IMR-90 (cell line): Measurements from ENCODE around the gene NRG4. TPM values are rescaled to one million over a fixed set of nuclear protein-coding genes. Genes with fewer than 3 reads are reported as not detected.

Experiments
- ATAC-seq: fragments of 200-7000 bp; cut with Tn5 transposase; 2 replicates; pipeline ENCODE4 v1.9.1; 2020; ENCODE audit warnings: low read depth, mild to moderate bottlenecking, moderate library complexity
- BruUV-seq: library from RNA; stranded (reverse); fragments of 400-500 nt; replicated peaks from 2 replicates; lab custom pipeline; 2021; lab: Mats Ljungman, UMichigan
- CTCF ChIA-PET: fragments of 300-600 bp; formaldehyde crosslinking; extraction: SDS; loops from one replicate; lab custom pipeline; 2021; ENCODE audit warnings: antibody characterized with exemption; lab: Yijun Ruan, JAX
- POLR2A ChIA-PET: fragments of 300-600 bp; sonication (Branson Sonifier 250); formaldehyde crosslinking; loops from one replicate; lab custom pipeline; 2022; ENCODE audit warnings: antibody characterized with exemption; ENCODE audit not compliant: unreplicated experiment; lab: Charles Lee
- DNase-seq: peaks from one replicate; pipeline ENCODE4 v3.0.0; 2013
- H2AFZ ChIP-seq: replicated peaks from 2 replicates; pipeline ENCODE3; 2013; ENCODE audit warnings: low read length, mild to moderate bottlenecking; ENCODE audit not compliant: poor library complexity
- H2AK5ac ChIP-seq: 2 replicates; pipeline ENCODE4 v1.6.1; 2013; ENCODE audit warnings: low read depth, low read length, inconsistent platforms
- H2AK9ac ChIP-seq: replicated peaks from 2 replicates; pipeline ENCODE3; 2013; ENCODE audit warnings: mild to moderate bottlenecking, low read depth, low read length, moderate library complexity; ENCODE audit not compliant: poor library complexity
- H2BK120ac ChIP-seq: 2 replicates; pipeline ENCODE4 v1.6.1; 2013; ENCODE audit warnings: low read depth, low read length, inconsistent platforms
- H2BK15ac ChIP-seq: 3 replicates; pipeline ENCODE4 v1.6.1; 2013; ENCODE audit warnings: low read depth, low read length, inconsistent platforms
- H2BK20ac ChIP-seq: 2 replicates; pipeline ENCODE4 v1.6.1; 2013; ENCODE audit warnings: low read depth, mild to moderate bottlenecking, inconsistent platforms, low read length, moderate library complexity
- H2BK5ac ChIP-seq: 2 replicates; pipeline ENCODE4 v1.6.1; 2013; ENCODE audit warnings: mild to moderate bottlenecking, low read depth, low read length, inconsistent platforms; ENCODE audit not compliant: poor library complexity, severe bottlenecking
- H3K14ac ChIP-seq: replicated peaks from 2 replicates; pipeline ENCODE4 v1.6.1; 2013; ENCODE audit warnings: low read depth, low read length, inconsistent platforms
- H3K18ac ChIP-seq: 2 replicates; pipeline ENCODE4 v1.6.1; 2013; ENCODE audit warnings: low read depth, low read length, control low read depth
- H3K23ac ChIP-seq: 2 replicates; pipeline ENCODE4 v1.6.1; 2013; ENCODE audit warnings: low read depth, low read length, inconsistent platforms
- H3K27ac ChIP-seq: 2 replicates; pipeline ENCODE4 v1.5.1; 2013; ENCODE audit warnings: mild to moderate bottlenecking, control low read depth, low read length; ENCODE audit not compliant: insufficient read depth
- H3K27me3 ChIP-seq: 2 replicates; pipeline ENCODE4 v1.6.1; 2013; ENCODE audit warnings: low read length; ENCODE audit not compliant: control insufficient read depth, insufficient read depth
- H3K36me3 ChIP-seq: 2 replicates; pipeline ENCODE4 v1.6.1; 2013; ENCODE audit warnings: low read length, mixed read lengths; ENCODE audit not compliant: control insufficient read depth, insufficient read depth
- H3K4ac ChIP-seq: 2 replicates; pipeline ENCODE4 v1.6.1; 2013; ENCODE audit warnings: low read depth, low read length, inconsistent platforms
- H3K4me1 ChIP-seq: 2 replicates; pipeline ENCODE4 v1.6.1; 2013; ENCODE audit warnings: low read length, mixed read lengths; ENCODE audit not compliant: control insufficient read depth, insufficient read depth
- H3K4me2 ChIP-seq: 2 replicates; pipeline ENCODE4 v1.6.1; 2013; ENCODE audit warnings: low read depth, mild to moderate bottlenecking, control low read depth, low read length, moderate library complexity
- H3K4me3 ChIP-seq: 2 replicates; pipeline ENCODE4 v1.5.1; 2013; ENCODE audit warnings: low read depth, mild to moderate bottlenecking, control low read depth, low read length, moderate library complexity; ENCODE audit not compliant: insufficient read depth
- H3K56ac ChIP-seq: 2 replicates; pipeline ENCODE4 v1.6.1; 2013; ENCODE audit warnings: low read length, inconsistent platforms; ENCODE audit not compliant: insufficient read depth; ENCODE audit errors: extremely low read depth
- H3K79me1 ChIP-seq, 2 experiments: 2 replicates each; pipeline ENCODE4 v1.6.1; 2013; ENCODE audit warnings: low read length in 2 of 2, inconsistent platforms in 1 of 2, low read depth in 1 of 2
- H3K9ac ChIP-seq: 2 replicates; pipeline ENCODE4 v1.6.1; 2013; ENCODE audit warnings: low read depth, low read length, control low read depth
- H3K9me1 ChIP-seq: 2 replicates; pipeline ENCODE4 v1.6.1; 2013; ENCODE audit warnings: low read length, inconsistent platforms; ENCODE audit not compliant: insufficient read depth
- H3K9me3 ChIP-seq: 2 replicates; pipeline ENCODE4 v1.6.1; 2013; ENCODE audit warnings: low read length; ENCODE audit not compliant: control insufficient read depth, insufficient read depth
- H4K20me1 ChIP-seq: 2 replicates; pipeline ENCODE4 v1.6.1; 2013; ENCODE audit warnings: low read length, inconsistent platforms; ENCODE audit not compliant: insufficient read depth
- H4K5ac ChIP-seq: 2 replicates; pipeline ENCODE4 v1.6.1; 2013; ENCODE audit warnings: mild to moderate bottlenecking, low read depth, low read length, control low read depth
- H4K8ac ChIP-seq, 2 experiments: 2 replicates each; pipeline ENCODE4 v1.6.1; 2013; ENCODE audit warnings: low read depth in 2 of 2, low read length in 2 of 2, control low read depth in 1 of 2, inconsistent platforms in 1 of 2
- H4K91ac ChIP-seq: 2 replicates; pipeline ENCODE4 v1.6.1; 2013; ENCODE audit warnings: low read depth, low read length, inconsistent platforms; ENCODE audit not compliant: insufficient read depth
- BHLHE40 ChIP-seq: fragments of 150-350 bp; IDR thresholded peaks from 2 replicates; pipeline ENCODE4 v1.6.1; 2016; ENCODE audit warnings: mild to moderate bottlenecking, low read depth, low read length
- CEBPB ChIP-seq: IDR thresholded peaks from 2 replicates; pipeline ENCODE4 v1.6.1; 2012; ENCODE audit warnings: low read depth, low read length, improper control_type of control experiment
- CHD1 ChIP-seq: IDR thresholded peaks from 2 replicates; pipeline ENCODE4 v1.6.1; 2012; ENCODE audit warnings: low read depth, low read length, improper control_type of control experiment
- FOS ChIP-seq: fragments of 150-350 bp; IDR thresholded peaks from 2 replicates; pipeline ENCODE4 v1.6.1; 2016; ENCODE audit warnings: low read depth, low read length
- MAFK ChIP-seq: IDR thresholded peaks from 2 replicates; pipeline ENCODE4 v1.6.1; 2012; ENCODE audit warnings: low read depth, low read length, improper control_type of control experiment
- MAZ ChIP-seq: IDR thresholded peaks from 2 replicates; pipeline ENCODE4 v1.6.1; 2012; ENCODE audit warnings: low read depth, mild to moderate bottlenecking, low read length, improper control_type of control experiment, moderate library complexity, borderline replicate concordance
- MXI1 ChIP-seq: IDR thresholded peaks from 2 replicates; pipeline ENCODE4 v1.6.1; 2012; ENCODE audit warnings: low read depth, mild to moderate bottlenecking, low read length, moderate library complexity, borderline replicate concordance
- NFE2L2 ChIP-seq: fragments of 150-350 bp; IDR thresholded peaks from 2 replicates; pipeline ENCODE4 v1.6.1; 2016; ENCODE audit warnings: low read depth, mild to moderate bottlenecking, low read length
- POLR2A ChIP-seq: IDR thresholded peaks from 2 replicates; pipeline ENCODE4 v1.6.1; 2012; ENCODE audit warnings: mild to moderate bottlenecking, low read depth, low read length
- RAD21 ChIP-seq: IDR thresholded peaks from 2 replicates; pipeline ENCODE4 v1.6.1; 2012; ENCODE audit warnings: low read length, improper control_type of control experiment
- RCOR1 ChIP-seq: IDR thresholded peaks from 2 replicates; pipeline ENCODE4 v1.6.1; 2012; ENCODE audit warnings: mild to moderate bottlenecking, low read length, improper control_type of control experiment; ENCODE audit not compliant: insufficient replicate concordance
- RFX5 ChIP-seq: IDR thresholded peaks from 2 replicates; pipeline ENCODE4 v1.8.0; 2012; ENCODE audit warnings: low read depth, mild to moderate bottlenecking, low read length, moderate library complexity
- SMC3 ChIP-seq: fragments of 150-350 bp; IDR thresholded peaks from 2 replicates; pipeline ENCODE4 v1.6.1; 2016; ENCODE audit warnings: low read depth, mild to moderate bottlenecking, antibody characterized with exemption, low read length, moderate library complexity
- WGBS, 2 experiments: methylation state at CpG; one replicate each; pipeline versions ENCODE4 v1.1.5 to v1.1.7; 2013; ENCODE audit warnings: missing lambda C conversion rate in 2 of 2; ENCODE audit not compliant: insufficient read length in 1 of 2; ENCODE audit errors: extremely low coverage in 2 of 2; 5-methylcytosine and 5-hydroxymethylcytosine counted together
- dilution Hi-C: fragments of 300-500 bp; cut with HindIII; formaldehyde crosslinking; loops from one replicate; pipeline ENCODE4 v1.14.3; 2018; ENCODE audit warnings: low sequenced_read_pairs; ENCODE audit not compliant: unreplicated experiment
- in situ Hi-C: fragments of 300-500 bp; cut with MboI; formaldehyde crosslinking; loops from 3 replicates; pipeline ENCODE4 v1.14.3; 2019; ENCODE audit warnings: low sequenced_read_pairs, inconsistent platforms, mixed read lengths
- intact Hi-C: fragments of 100-400 bp; cut with micrococcal nuclease; formaldehyde crosslinking; loops from 2 replicates; pipeline ENCODE4 v1.10.0; 2022
- polyA plus RNA-seq, 3 experiments: library from polyadenylated mRNA; depleted of rRNA; stranded (reverse); fragments of >200 nt; gene quantifications; 2 replicates each; pipeline ENCODE4 v1.2.3, GENCODE V29; 2012; ENCODE audit warnings: low replicate concordance in 1 of 3
- total RNA-seq: library from RNA; depleted of rRNA; stranded (reverse); fragments of >200 nt; gene quantifications from 2 replicates; pipeline ENCODE4 v1.2.3, GENCODE V29; 2012
- TF ChIP-seq, protein P1 (sequence below): conservative IDR thresholded peaks from 2 replicates; pipeline ENCODE4 v1.5.1; 2012; ENCODE audit warnings: mild to moderate bottlenecking, low read depth, low read length, improper control_type of control experiment
- TF ChIP-seq, protein P2 (sequence below): fragments of 150-350 bp; IDR thresholded peaks from 2 replicates; pipeline ENCODE4 v1.6.1; 2016; ENCODE audit warnings: low read depth, mild to moderate bottlenecking, low read length, moderate library complexity, borderline replicate concordance
- TF ChIP-seq, protein P3 (sequence below): fragments of 150-350 bp; IDR thresholded peaks from 2 replicates; pipeline ENCODE4 v1.6.1; 2017; ENCODE audit warnings: mild to moderate bottlenecking, antibody characterized with exemption, low read length, low read depth

Gene NRG4
- total and polyA plus RNA-seq, 2 of the 4 experiments (the other 2 are of a cell fraction) = not detected

DNA sequence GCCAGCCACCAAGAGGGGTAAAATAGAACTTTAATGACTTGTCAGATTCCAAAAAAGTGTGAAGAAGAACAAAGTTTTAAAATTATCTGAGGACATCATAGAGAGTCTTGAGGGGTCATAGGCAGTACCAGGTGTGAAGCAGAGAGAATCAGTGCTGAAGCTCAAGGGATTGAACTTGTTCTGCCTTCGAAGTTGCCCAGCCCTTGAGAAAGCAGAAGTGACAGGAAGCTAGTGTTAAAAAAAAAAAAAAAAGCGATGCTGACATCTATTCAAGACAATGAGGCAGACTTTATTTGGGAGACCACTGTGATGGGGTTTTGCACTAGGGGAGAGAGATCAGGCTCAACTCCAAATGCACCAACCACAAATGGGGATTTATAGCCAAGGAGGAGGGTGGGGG, 86.8 kb downstream of the NRG4 start:
- Histone ChIP-seq H4K20me1 (peaks cover 42% of the 10 kb centered on the region), H4K91ac (no peak overlapping the region), H3K9me1 (peaks cover 21% of the 10 kb centered on the region), H3K9me3 (no peaks in the 10 kb centered on the region), H3K36me3 (peaks cover 6% of the 10 kb centered on the region), H2AK9ac (no peak overlapping the region), H4K8ac (no peak overlapping the region), H3K9ac (no peak overlapping the region), H2BK15ac (no peak overlapping the region), H2BK5ac (no peak overlapping the region), H4K5ac (no peak overlapping the region), H2AK5ac (no peak overlapping the region), H2BK20ac (no peak overlapping the region), H3K4me2 (no peak overlapping the region), H2BK120ac (no peak overlapping the region), H3K4me3 (no peak overlapping the region), H3K18ac (no peak overlapping the region), H3K23ac (no peak overlapping the region), H3K27me3 (no peaks in the 10 kb centered on the region), H3K4me1 (peaks cover 4% of the 10 kb centered on the region), H3K4ac (no peak overlapping the region), H3K14ac (no peak overlapping the region), H3K56ac (no peak overlapping the region), H3K79me1 (peaks cover 37 to 82% of the 10 kb centered on the region in 2 experiments), H3K27ac (no peak overlapping the region), H2AFZ (no peak overlapping the region)
- no peak for ATAC-seq
- no TSS peak for BruUV-seq
- ChIA-PET POLR2A (no interaction called here), CTCF (no interaction called here)
- dilution Hi-C loops = no loop called here
- in situ Hi-C loops = no loop called here
- TF ChIP-seq RFX5 (no peak), SMC3 (no peak), MAFK (no peak), BHLHE40 (no peak), NFE2L2 (no peak), MXI1 (no peak), RAD21 (no peak), RCOR1 (no peak), MAZ (no peak), FOS (no peak), CHD1 (no peak), POLR2A (no peak), CEBPB (no peak)
- TF ChIP-seq, protein P1, sequence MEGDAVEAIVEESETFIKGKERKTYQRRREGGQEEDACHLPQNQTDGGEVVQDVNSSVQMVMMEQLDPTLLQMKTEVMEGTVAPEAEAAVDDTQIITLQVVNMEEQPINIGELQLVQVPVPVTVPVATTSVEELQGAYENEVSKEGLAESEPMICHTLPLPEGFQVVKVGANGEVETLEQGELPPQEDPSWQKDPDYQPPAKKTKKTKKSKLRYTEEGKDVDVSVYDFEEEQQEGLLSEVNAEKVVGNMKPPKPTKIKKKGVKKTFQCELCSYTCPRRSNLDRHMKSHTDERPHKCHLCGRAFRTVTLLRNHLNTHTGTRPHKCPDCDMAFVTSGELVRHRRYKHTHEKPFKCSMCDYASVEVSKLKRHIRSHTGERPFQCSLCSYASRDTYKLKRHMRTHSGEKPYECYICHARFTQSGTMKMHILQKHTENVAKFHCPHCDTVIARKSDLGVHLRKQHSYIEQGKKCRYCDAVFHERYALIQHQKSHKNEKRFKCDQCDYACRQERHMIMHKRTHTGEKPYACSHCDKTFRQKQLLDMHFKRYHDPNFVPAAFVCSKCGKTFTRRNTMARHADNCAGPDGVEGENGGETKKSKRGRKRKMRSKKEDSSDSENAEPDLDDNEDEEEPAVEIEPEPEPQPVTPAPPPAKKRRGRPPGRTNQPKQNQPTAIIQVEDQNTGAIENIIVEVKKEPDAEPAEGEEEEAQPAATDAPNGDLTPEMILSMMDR = no peak
- TF ChIP-seq, protein P2, sequence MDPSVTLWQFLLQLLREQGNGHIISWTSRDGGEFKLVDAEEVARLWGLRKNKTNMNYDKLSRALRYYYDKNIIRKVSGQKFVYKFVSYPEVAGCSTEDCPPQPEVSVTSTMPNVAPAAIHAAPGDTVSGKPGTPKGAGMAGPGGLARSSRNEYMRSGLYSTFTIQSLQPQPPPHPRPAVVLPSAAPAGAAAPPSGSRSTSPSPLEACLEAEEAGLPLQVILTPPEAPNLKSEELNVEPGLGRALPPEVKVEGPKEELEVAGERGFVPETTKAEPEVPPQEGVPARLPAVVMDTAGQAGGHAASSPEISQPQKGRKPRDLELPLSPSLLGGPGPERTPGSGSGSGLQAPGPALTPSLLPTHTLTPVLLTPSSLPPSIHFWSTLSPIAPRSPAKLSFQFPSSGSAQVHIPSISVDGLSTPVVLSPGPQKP = no peak
- TF ChIP-seq, protein P3, sequence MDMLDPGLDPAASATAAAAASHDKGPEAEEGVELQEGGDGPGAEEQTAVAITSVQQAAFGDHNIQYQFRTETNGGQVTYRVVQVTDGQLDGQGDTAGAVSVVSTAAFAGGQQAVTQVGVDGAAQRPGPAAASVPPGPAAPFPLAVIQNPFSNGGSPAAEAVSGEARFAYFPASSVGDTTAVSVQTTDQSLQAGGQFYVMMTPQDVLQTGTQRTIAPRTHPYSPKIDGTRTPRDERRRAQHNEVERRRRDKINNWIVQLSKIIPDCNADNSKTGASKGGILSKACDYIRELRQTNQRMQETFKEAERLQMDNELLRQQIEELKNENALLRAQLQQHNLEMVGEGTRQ = no peak
- intact Hi-C loops = no loop called here
- no peak for DNase-seq
- WGBS, 2 experiments = no CpG with 5 or more reads among the region's 2 CpGs
